GM20000 (cell line): ENCODE results near the gene TMEM131.

ENCODE experiments used
- DNase-seq: peaks from one replicate; pipeline ENCODE4 v3.0.0; 2012; ENCODE audit warnings: low spot score
- TF ChIP-seq, protein P1 (sequence below): IDR thresholded peaks from 2 replicates; pipeline ENCODE4 v1.5.1; 2012; ENCODE audit warnings: mild to moderate bottlenecking, control low read depth; ENCODE audit errors: extremely low read depth, missing control alignments

TMEM131 gene

DNA sequence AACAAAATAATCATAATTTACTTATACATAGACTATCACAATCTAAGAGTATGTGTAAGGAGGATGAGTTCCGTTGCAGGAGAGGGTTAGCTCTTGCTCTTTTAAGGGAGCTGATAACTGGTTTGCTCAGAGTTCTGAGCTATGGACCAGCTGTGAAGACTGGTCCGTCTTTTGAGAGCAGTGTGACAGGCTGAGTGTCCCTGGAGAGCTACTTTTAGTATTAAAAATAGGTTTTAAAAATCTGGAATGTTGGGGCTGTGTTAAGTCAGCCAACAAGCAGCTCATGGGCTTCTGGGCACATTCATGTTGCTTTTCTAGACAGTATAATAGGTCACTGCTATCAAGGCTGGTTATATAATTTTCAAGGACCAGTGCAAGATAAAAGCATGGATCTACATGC lies 41.5 kb upstream of the TMEM131 start:
- TF ChIP-seq, protein P1, sequence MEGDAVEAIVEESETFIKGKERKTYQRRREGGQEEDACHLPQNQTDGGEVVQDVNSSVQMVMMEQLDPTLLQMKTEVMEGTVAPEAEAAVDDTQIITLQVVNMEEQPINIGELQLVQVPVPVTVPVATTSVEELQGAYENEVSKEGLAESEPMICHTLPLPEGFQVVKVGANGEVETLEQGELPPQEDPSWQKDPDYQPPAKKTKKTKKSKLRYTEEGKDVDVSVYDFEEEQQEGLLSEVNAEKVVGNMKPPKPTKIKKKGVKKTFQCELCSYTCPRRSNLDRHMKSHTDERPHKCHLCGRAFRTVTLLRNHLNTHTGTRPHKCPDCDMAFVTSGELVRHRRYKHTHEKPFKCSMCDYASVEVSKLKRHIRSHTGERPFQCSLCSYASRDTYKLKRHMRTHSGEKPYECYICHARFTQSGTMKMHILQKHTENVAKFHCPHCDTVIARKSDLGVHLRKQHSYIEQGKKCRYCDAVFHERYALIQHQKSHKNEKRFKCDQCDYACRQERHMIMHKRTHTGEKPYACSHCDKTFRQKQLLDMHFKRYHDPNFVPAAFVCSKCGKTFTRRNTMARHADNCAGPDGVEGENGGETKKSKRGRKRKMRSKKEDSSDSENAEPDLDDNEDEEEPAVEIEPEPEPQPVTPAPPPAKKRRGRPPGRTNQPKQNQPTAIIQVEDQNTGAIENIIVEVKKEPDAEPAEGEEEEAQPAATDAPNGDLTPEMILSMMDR, result no peak
- DNase-seq, result no peak

DNA sequence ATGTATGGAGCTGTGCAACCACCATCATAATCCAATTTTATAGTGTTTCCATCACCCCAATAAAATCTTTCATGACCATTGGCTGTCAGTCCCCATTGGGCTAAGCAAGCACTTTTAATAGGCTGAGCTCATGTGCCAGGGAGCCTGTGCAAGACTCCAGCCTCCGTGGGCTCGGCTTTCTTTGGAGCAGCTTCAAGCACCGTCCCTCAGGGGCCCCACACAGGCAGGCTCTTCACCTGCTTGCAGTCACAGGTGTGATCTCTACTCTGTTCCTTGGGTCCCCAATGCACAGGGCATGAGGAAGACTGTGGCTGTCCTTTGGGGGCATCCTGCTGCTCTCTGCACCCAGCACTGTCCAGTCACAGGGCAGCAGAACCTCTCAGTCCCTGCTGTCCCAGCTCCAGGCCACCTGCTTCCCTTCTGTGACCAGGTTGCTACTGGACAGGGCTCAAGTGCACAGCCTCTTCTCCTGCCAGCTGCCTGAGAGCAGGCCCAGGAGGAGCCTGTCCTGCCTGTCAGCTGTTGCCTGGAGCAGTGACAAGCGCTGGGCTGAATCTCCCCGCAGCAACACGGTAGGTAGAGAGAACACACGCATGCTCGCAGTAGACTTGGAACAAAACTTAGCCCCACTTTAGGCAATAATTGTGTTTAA lies 40.7 kb upstream of the TMEM131 start:
- TF ChIP-seq, protein P1, result no peak
- DNase-seq, result no peak

DNA sequence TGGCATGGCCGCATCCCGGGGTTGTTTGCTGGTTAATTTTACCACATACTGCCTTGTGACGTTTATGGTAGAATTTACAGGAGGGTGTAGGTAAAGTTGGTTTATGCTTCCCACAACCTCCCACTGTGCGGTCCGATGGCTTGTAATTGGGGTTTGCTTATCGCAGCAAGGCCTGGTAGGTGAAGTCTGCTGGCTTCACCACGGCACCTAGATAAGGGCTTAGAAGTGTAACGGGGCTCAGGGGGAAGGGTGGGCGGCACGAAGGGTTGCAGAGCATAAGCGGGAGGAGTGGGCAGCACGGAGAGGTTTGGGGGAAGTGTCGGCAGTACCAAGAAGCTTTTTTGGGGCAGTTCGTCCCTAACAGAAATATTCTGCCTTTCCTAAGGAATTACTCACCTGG lies 39.0 kb upstream of the TMEM131 start:
- TF ChIP-seq, protein P1, result no peak
- DNase-seq, result no peak

DNA sequence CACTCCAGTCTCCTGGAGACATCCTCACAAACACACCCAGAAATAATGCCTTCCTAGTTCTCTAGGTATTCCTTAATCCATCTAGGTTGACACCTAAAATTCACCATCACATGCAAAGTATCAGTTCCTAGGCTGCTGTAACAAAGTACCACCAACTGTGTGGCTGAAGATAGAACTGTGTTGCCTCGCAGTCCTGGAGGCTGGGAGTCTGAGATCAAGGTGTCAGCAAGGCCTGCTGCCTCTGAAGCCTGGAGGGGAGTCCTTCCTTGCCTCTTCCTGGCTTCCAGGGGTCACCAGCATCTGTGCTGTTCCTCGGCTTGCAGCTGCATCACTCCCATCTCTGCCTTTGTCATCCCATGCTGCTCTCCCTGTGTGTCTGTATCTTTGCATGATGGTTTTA lies 36.3 kb upstream of the TMEM131 start:
- no peak for DNase-seq
- TF ChIP-seq, protein P1, result no peak

DNA sequence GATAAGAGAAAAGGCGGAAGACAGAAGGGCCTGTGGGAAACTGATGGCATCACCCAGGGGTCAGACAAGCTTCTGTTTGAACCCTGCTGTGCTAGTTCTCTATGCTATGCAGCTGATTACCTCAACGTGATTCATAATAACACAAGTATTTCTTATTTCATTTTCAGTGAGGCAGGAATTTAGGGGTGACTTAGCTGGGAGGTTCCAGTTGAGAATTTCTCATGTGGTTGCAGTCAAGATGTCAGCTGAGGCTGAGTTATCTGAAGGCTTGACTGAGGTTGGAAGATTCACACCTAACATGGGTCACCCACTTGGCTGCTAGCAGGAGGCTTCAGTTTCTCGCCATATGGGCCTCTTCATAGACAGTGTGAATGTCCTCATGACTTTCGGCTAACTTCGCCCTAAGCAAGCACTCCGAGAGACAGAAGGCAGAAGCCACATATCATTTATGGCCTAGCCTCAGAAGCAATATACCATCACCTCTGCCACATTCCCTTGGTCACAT lies 34.0 kb upstream of the TMEM131 start:
- TF ChIP-seq, protein P1, result no peak
- DNase-seq, result no peak

DNA sequence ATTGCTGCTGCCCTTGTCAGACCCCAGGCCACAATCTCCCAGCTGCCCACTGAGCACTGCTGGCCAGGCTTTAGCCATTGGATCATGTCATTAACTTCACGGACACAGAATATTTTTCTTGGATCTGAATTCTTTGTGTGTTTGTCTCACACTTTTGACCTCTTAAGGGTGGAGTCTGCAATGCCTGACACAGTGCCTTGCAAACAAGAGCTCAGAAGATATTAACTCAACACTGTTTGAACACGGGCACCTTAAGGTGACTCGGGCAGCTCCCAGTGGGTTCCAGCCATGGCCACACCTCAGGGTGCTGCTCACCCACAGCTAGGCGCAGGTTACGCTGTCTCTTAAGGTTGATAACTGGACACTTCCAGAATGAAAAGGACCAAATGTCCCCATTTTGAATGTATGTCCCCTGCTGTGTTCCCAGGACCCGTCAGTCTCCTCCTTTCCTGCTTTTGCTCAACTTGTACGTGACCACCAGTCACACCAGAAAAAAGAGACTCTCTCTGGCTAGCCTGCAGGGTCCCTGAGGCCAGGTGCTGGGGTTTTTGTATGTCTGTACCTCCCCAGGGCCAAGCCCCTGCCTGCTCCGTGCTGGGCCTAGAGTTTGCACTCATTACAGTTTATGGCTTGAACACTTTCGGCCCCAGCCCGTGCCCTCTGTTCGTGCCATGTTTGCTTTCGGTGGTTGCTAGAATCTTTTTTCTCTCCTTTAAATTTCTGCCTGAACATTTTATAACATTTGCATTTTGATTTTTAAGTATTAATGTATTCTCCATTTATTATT lies 33.4 kb upstream of the TMEM131 start:
- TF ChIP-seq, protein P1, result no peak
- no peak for DNase-seq

DNA sequence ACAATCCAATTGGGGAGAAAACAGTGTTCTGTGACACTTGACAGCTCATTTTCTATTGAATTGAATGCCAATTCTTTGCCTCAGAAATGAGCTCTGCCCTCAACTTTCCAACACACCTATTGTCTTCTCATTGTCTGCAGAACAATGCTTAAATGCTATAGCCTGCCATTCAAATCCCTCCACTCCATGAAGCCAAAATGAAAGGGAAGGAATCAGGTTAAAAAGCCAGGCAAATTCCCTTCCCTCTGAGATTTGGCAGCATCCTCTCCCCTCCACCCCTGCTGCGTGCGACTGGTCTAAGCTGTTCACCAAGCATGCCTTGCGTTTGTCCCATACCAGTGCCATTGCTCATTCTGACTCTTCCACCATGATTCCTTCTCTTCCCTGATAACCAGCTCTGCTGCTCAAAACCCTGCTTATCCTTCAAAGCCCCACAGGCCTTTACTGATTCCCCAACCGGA lies 32.4 kb upstream of the TMEM131 start:
- TF ChIP-seq, protein P1, result no peak

More for the DNA sequence above, 32.4 kb upstream of the TMEM131 start:
- DNase-seq, result no peak
